GM12878 (cell line): ENCODE data around the gene ODAD4. TPM values are rescaled to one million over a fixed set of nuclear protein-coding genes. Genes with fewer than 3 reads are reported as not detected.
A peak's percentile ranks its signal among the peaks of the same experiment; 100 is the strongest.

ENCODE experiments used
- ATAC-seq: fragments of 200-7000 bp; cut with Tn5 transposase; 3 replicates; pipeline ENCODE4 v1.9.1; 2020; ENCODE audit warnings: mild to moderate bottlenecking, moderate library complexity
- BruUV-seq: library from RNA; stranded (reverse); fragments of 400-500 nt; replicated peaks from 2 replicates; lab custom pipeline; 2021; lab: Mats Ljungman, UMichigan
- CTCF ChIA-PET: fragments of 300-600 bp; sonication (Branson Sonifier 250); formaldehyde crosslinking; extraction: SDS; loops from one replicate; lab custom pipeline; 2021; ENCODE audit warnings: inconsistent platforms; lab: Yijun Ruan, JAX
- POLR2A ChIA-PET: fragments of 350-600 bp; formaldehyde crosslinking; extraction: SDS; loops from one replicate; lab custom pipeline; 2021; ENCODE audit warnings: inconsistent platforms; lab: Charles Lee
- RAD21 ChIA-PET: fragments of 300-600 bp; sonication (Branson Sonifier 250); formaldehyde crosslinking; loops from one replicate; lab custom pipeline; 2023; ENCODE audit warnings: antibody characterized with exemption; ENCODE audit not compliant: unreplicated experiment; lab: Charles Lee
- SMC1A ChIA-PET: fragments of 300-600 bp; sonication (Branson Sonifier 250); formaldehyde crosslinking; loops from one replicate; lab custom pipeline; 2023; ENCODE audit not compliant: unreplicated experiment, uncharacterized antibody; lab: Charles Lee
- DNase-seq: peaks from one replicate; pipeline ENCODE4 v3.0.0-alpha.2; 2011; ENCODE audit warnings: low read depth, low spot score
- FAIRE-seq: peaks from 3 replicates; lab custom pipeline; 2011; peaks lifted over from hg19 to GRCh38; lab: Jason Lieb, UNC
- H2AFZ ChIP-seq: 2 replicates; pipeline ENCODE4 v1.6.0; 2011; ENCODE audit warnings: low read depth, low read length, control low read depth; ENCODE audit not compliant: control insufficient read depth
- H3K27ac ChIP-seq: 2 replicates; pipeline ENCODE4 v1.5.1; 2011; ENCODE audit warnings: control low read depth; ENCODE audit not compliant: control insufficient read depth, insufficient read depth
- H3K27me3 ChIP-seq, 2 experiments: replicated peaks in 1 of 2; 2 replicates each; pipeline versions ENCODE4 v1.6.0 to v1.6.1; 2011; ENCODE audit warnings: low read length in 1 of 2; ENCODE audit not compliant: control insufficient read depth in 2 of 2, insufficient read depth in 2 of 2
- H3K36me3 ChIP-seq, 2 experiments: 2 replicates each; pipeline ENCODE4 v1.5.1; 2011; ENCODE audit warnings: low read length in 1 of 2; ENCODE audit not compliant: control insufficient read depth in 2 of 2, insufficient read depth in 2 of 2
- H3K4me1 ChIP-seq: 2 replicates; pipeline ENCODE4 v1.6.1; 2011; ENCODE audit warnings: mild to moderate bottlenecking, low read length, moderate library complexity, mixed read lengths; ENCODE audit not compliant: control insufficient read depth, insufficient read depth
- H3K4me2 ChIP-seq: 2 replicates; pipeline ENCODE4 v1.6.0; 2011; ENCODE audit warnings: control low read depth; ENCODE audit not compliant: control insufficient read depth, insufficient read depth
- H3K4me3 ChIP-seq: fragments of 200-600 bp; sonication (generic); 2 replicates; pipeline ENCODE4 v1.5.1; 2016
- H3K79me2 ChIP-seq: 2 replicates; pipeline ENCODE4 v1.6.0; 2011; ENCODE audit warnings: low read length; ENCODE audit not compliant: control insufficient read depth, insufficient read depth
- H3K9ac ChIP-seq: 2 replicates; pipeline ENCODE4 v1.8.0; 2011; ENCODE audit warnings: low read length, control low read depth, mixed read lengths; ENCODE audit not compliant: control insufficient read depth, insufficient read depth
- H3K9me3 ChIP-seq: replicated peaks from 3 replicates; pipeline ENCODE4 v1.5.1; 2011; ENCODE audit warnings: mild to moderate bottlenecking, low read length; ENCODE audit not compliant: control insufficient read depth, insufficient read depth
- H4K20me1 ChIP-seq: 2 replicates; pipeline ENCODE4 v1.6.0; 2011; ENCODE audit not compliant: control insufficient read depth, insufficient read depth
- E2F8 ChIP-seq: fragments of 450-650 bp; IDR thresholded peaks from 2 replicates; pipeline ENCODE4 v1.6.1; 2018; ENCODE audit warnings: mild to moderate bottlenecking, low read depth, moderate library complexity; ENCODE audit not compliant: partially characterized antibody
- RFX5 ChIP-seq: IDR thresholded peaks from 2 replicates; pipeline ENCODE4 v1.6.1; 2011; ENCODE audit warnings: low read depth, low read length, improper control_type of control experiment
- SMAD5 ChIP-seq: IDR thresholded peaks from 2 replicates; pipeline ENCODE4 v1.6.1; 2016; ENCODE audit warnings: antibody characterized with exemption, low read depth
- STAT1 ChIP-seq: fragments of 450-650 bp; conservative IDR thresholded peaks from 2 replicates; pipeline ENCODE4 v1.6.1; 2014; ENCODE audit warnings: antibody characterized with exemption, mild to moderate bottlenecking
- YBX1 ChIP-seq: fragments of 450-650 bp; IDR thresholded peaks from 2 replicates; pipeline ENCODE4 v1.6.1; 2016; ENCODE audit warnings: antibody characterized with exemption
- ZNF274 ChIP-seq: IDR thresholded peaks from one replicate; pipeline ENCODE4 v1.8.0; 2011; ENCODE audit not compliant: insufficient read length, insufficient read depth
- WGBS: methylation state at CpG from one replicate; pipeline ENCODE4 v1.1.6; 2016; ENCODE audit warnings: low lambda C conversion rate; ENCODE audit not compliant: insufficient replicate concordance, insufficient coverage; ENCODE audit errors: missing lambda C conversion rate; 5-methylcytosine and 5-hydroxymethylcytosine counted together
- in situ Hi-C: fragments of 300-500 bp; cut with MboI; formaldehyde crosslinking; loops from 9 replicates; pipeline ENCODE4 v1.14.3; 2018; ENCODE audit warnings: mixed read lengths
- intact Hi-C: fragments of 100-400 bp; cut with micrococcal nuclease; formaldehyde crosslinking; loops from one replicate; pipeline ENCODE4 v1.14.2; 2022; ENCODE audit not compliant: unreplicated experiment
- polyA plus RNA-seq, 11 experiments: library from polyadenylated mRNA; depleted of rRNA in 4 of 11; unstranded in 6 of 11; stranded (reverse) in 5 of 11; fragments of >200 nt; fragmentation: Nextera tagmentation in 4 of 11; fragmentation: Illumina TruSeq in 1 of 11; extraction: Ambion mirVana in 4 of 11; extraction: Trizol in 1 of 11; gene quantifications; 1 replicate in 1 of 11; 2 replicates in 10 of 11; pipeline versions ENCODE4 v1.2.1 to v1.2.3, GENCODE V29; 2011 to 2016; ENCODE audit warnings: inconsistent platforms in 2 of 11, missing spikeins in 2 of 11, low read depth in 1 of 11
- total RNA-seq, 4 experiments: library from RNA; depleted of rRNA in 3 of 4; stranded (reverse); fragments of >200 nt in 3 of 4; fragmentation: Illumina TruSeq in 1 of 4; extraction: Trizol in 1 of 4; gene quantifications; 2 replicates each; pipeline versions ENCODE4 v1.2.1 to v1.2.3, GENCODE V29; 2013 to 2021

Gene ODAD4
- total and polyA plus RNA-seq, 10 of the 15 experiments (the other 5 are each of a cell fraction or from before 2014, with no cell fraction given) = 0.10 to 0.73 (median 0.35) TPM

GRCh38 chr17:41974658-41975057 lies 44.2 kb downstream of the ODAD4 start (continued):
- TF ChIP-seq ZNF274 = no peak
- TF ChIP-seq E2F8 = no peak
- TF ChIP-seq, all 136 proteins: peak for 0

GRCh38 chr17:41975099-41976083 lies 45.0 kb downstream of the ODAD4 start:
- intact Hi-C loops (no loop called here), in situ Hi-C loops (no loop called here)
- ChIA-PET RAD21 (interaction anchor here (1.1 to 2.7 kb wide), 3 partner anchors 8 to 206 kb away, joined by 3 to 16 read pairs (median 16); partner anchors contain the start of genes CNP and DNAJC7), SMC1A (interaction anchor here (0.7 to 2.6 kb wide), 6 partner anchors 9 to 138 kb away, joined by 3 to 11 read pairs (median 6); partner anchors contain the start of genes CNP and DNAJC7), POLR2A (interaction anchor here (0.6 to 2.6 kb wide), 6 partner anchors 8 to 207 kb away, joined by 3 to 17 read pairs (median 6); partner anchors contain the start of genes CNP, DNAJC7 and NKIRAS2), CTCF (interaction anchor here (0.6 to 3.1 kb wide), 8 partner anchors 8 to 279 kb away, joined by 3 to 27 read pairs (median 4); partner anchors contain the start of genes DNAJC7 and NKIRAS2)
- TF ChIP-seq YBX1 = no peak
- no peak for TF ChIP-seq RFX5
- TF ChIP-seq SMAD5 = 0 out of 2 replicates have a peak, but pooled peaks have one; percentile 13
- TF ChIP-seq STAT1 = no peak
- H3K79me2 ChIP-seq = peaks cover 6% of the 10 kb centered on the region
- H3K4me1 ChIP-seq = peaks cover 24% of the 10 kb centered on the region
- peak overlapping the region; percentile 77 for H3K27ac ChIP-seq
- H3K9ac ChIP-seq = no peak overlapping the region
- 79% methylated on average over 9 of the region's 9 CpGs for WGBS
- no peaks in the 10 kb centered on the region for H3K27me3 ChIP-seq
- no peaks in the 10 kb centered on the region for H4K20me1 ChIP-seq
- H3K9me3 ChIP-seq = no peaks in the 10 kb centered on the region
- BruUV-seq = no TSS peak
- H3K36me3 ChIP-seq = peaks cover 33 to 41% of the 10 kb centered on the region in 2 experiments
- H2AFZ ChIP-seq = no peak overlapping the region
- FAIRE-seq = no peak
- H3K4me2 ChIP-seq = no peak overlapping the region
- no peak overlapping the region for H3K4me3 ChIP-seq
- ATAC-seq = no peak
- DNase-seq = no peak
